H9 (cell line): Measurements from ENCODE around the gene SDK1. TPM values are rescaled to one million over a fixed set of nuclear protein-coding genes. Genes with fewer than 3 reads are reported as not detected.

Source experiments
- DNase-seq: peaks from one replicate; pipeline ENCODE4 v3.0.0-alpha.2; 2017
- H2AFZ ChIP-seq: one replicate; pipeline ENCODE4 v1.6.1; 2013; ENCODE audit warnings: mild to moderate bottlenecking, low read length, control low read depth, moderate library complexity
- H2AK5ac ChIP-seq: 2 replicates; pipeline ENCODE4 v1.6.1; 2013; ENCODE audit warnings: low read length, control low read depth, mixed read lengths; ENCODE audit not compliant: insufficient read length
- H2BK120ac ChIP-seq: one replicate; pipeline ENCODE4 v1.6.1; 2013; ENCODE audit warnings: low read depth, mild to moderate bottlenecking, low read length, control low read depth, inconsistent platforms; ENCODE audit not compliant: poor library complexity, severe bottlenecking
- H2BK12ac ChIP-seq: 2 replicates; pipeline ENCODE4 v1.6.1; 2013; ENCODE audit warnings: low read length, control low read depth, mixed read lengths, low read depth; ENCODE audit not compliant: insufficient read length
- H2BK15ac ChIP-seq: 2 replicates; pipeline ENCODE4 v1.6.1; 2013; ENCODE audit warnings: low read depth, low read length, control low read depth
- H2BK20ac ChIP-seq: one replicate; pipeline ENCODE4 v1.6.1; 2013; ENCODE audit warnings: low read depth, mild to moderate bottlenecking, low read length, control low read depth, inconsistent platforms; ENCODE audit not compliant: poor library complexity, severe bottlenecking
- H2BK5ac ChIP-seq: 2 replicates; pipeline ENCODE4 v1.6.1; 2013; ENCODE audit warnings: low read length, control low read depth, mixed read lengths; ENCODE audit not compliant: insufficient read length
- H3K14ac ChIP-seq: 2 replicates; pipeline ENCODE4 v1.6.1; 2013; ENCODE audit warnings: low read length, control low read depth; ENCODE audit not compliant: insufficient read depth
- H3K18ac ChIP-seq: 2 replicates; pipeline ENCODE4 v1.6.1; 2013; ENCODE audit warnings: low read depth, mild to moderate bottlenecking, mixed read lengths, low read length, control low read depth; ENCODE audit not compliant: insufficient read length
- H3K23ac ChIP-seq: 2 replicates; pipeline ENCODE4 v1.6.1; 2013; ENCODE audit warnings: low read length, control low read depth, mixed read lengths, low read depth; ENCODE audit not compliant: insufficient read length
- H3K23me2 ChIP-seq: 2 replicates; pipeline ENCODE4 v1.6.1; 2013; ENCODE audit warnings: low read depth, mild to moderate bottlenecking, mixed read lengths, low read length, control low read depth; ENCODE audit not compliant: insufficient read length, poor library complexity, severe bottlenecking
- H3K27ac ChIP-seq: 2 replicates; pipeline ENCODE4 v1.5.1; 2013; ENCODE audit warnings: low read length, control low read depth, mixed read lengths, low read depth; ENCODE audit not compliant: insufficient read length
- H3K27me3 ChIP-seq: 2 replicates; pipeline ENCODE4 v1.6.1; 2013; ENCODE audit warnings: low read length, control low read depth, inconsistent platforms; ENCODE audit not compliant: insufficient read depth
- H3K4ac ChIP-seq: 2 replicates; pipeline ENCODE4 v1.6.1; 2013; ENCODE audit warnings: low read depth, mild to moderate bottlenecking, control low read depth, inconsistent platforms, low read length, moderate library complexity
- H3K4me1 ChIP-seq: 2 replicates; pipeline ENCODE4 v1.6.1; 2013; ENCODE audit warnings: low read length, control low read depth, inconsistent platforms; ENCODE audit not compliant: insufficient read depth
- H3K4me2 ChIP-seq: 2 replicates; pipeline ENCODE4 v1.6.1; 2013; ENCODE audit warnings: low read length, control low read depth, mixed read lengths; ENCODE audit not compliant: insufficient read length, insufficient read depth
- H3K56ac ChIP-seq: 2 replicates; pipeline ENCODE4 v1.6.1; 2013; ENCODE audit warnings: low read depth, mild to moderate bottlenecking, mixed read lengths, low read length, control low read depth; ENCODE audit not compliant: insufficient read length
- H3K79me1 ChIP-seq: 2 replicates; pipeline ENCODE4 v1.6.1; 2013; ENCODE audit warnings: low read depth, mild to moderate bottlenecking, moderate library complexity, low read length, control low read depth, inconsistent platforms; ENCODE audit not compliant: insufficient read depth, poor library complexity, severe bottlenecking
- H3K79me2 ChIP-seq: 2 replicates; pipeline ENCODE4 v1.6.1; 2013; ENCODE audit warnings: low read length, control low read depth, inconsistent platforms; ENCODE audit not compliant: insufficient read depth
- H3K9ac ChIP-seq: 2 replicates; pipeline ENCODE4 v1.6.1; 2013; ENCODE audit warnings: low read length, control low read depth, mixed read lengths; ENCODE audit not compliant: insufficient read length; ENCODE audit errors: extremely low read depth
- H3K9me3 ChIP-seq: one replicate; pipeline ENCODE4 v1.6.1; 2013; ENCODE audit warnings: low read depth, low read length, inconsistent platforms; ENCODE audit not compliant: control insufficient read depth
- H3T11ph ChIP-seq: one replicate; pipeline ENCODE4 v1.6.1; 2013; ENCODE audit warnings: mild to moderate bottlenecking, low read length, control low read depth, inconsistent platforms
- H4K20me1 ChIP-seq: one replicate; pipeline ENCODE4 v1.6.1; 2013; ENCODE audit not compliant: control insufficient read depth, insufficient read length, insufficient read depth
- H4K5ac ChIP-seq: 2 replicates; pipeline ENCODE4 v1.6.1; 2013; ENCODE audit warnings: low read depth, mild to moderate bottlenecking, mixed read lengths, low read length, control low read depth; ENCODE audit not compliant: insufficient read length
- H4K8ac ChIP-seq: replicated peaks from 2 replicates; pipeline ENCODE4 v1.6.1; 2013; ENCODE audit warnings: low read length, control low read depth, mixed read lengths, low read depth; ENCODE audit not compliant: insufficient read length
- H4K91ac ChIP-seq: 2 replicates; pipeline ENCODE4 v1.6.1; 2013; ENCODE audit warnings: low read depth, mild to moderate bottlenecking, moderate library complexity, mixed read lengths, low read length, control low read depth; ENCODE audit not compliant: insufficient read length
- H3K27ac Mint-ChIP-seq, 3 experiments: 2 replicates in 2 of 3; 3 replicates in 1 of 3; pipeline ENCODE4 v1.8.0; 2020 to 2021; ENCODE audit warnings: mixed read lengths in 3 of 3, mild to moderate bottlenecking in 1 of 3, moderate library complexity in 1 of 3
- H3K27me3 Mint-ChIP-seq: 2 replicates; pipeline ENCODE4 v1.8.0; 2021; ENCODE audit warnings: low read depth, mild to moderate bottlenecking, moderate library complexity, mixed read lengths
- H3K36me3 Mint-ChIP-seq, 3 experiments: 2 replicates in 2 of 3; 3 replicates in 1 of 3; pipeline ENCODE4 v1.8.0; 2020 to 2021; ENCODE audit warnings: low read depth in 3 of 3, mixed read lengths in 3 of 3; ENCODE audit not compliant: insufficient read depth in 1 of 3
- H3K4me1 Mint-ChIP-seq, 2 experiments: 2 replicates each; pipeline ENCODE4 v1.8.0; 2020; ENCODE audit warnings: mixed read lengths in 2 of 2
- H3K4me3 Mint-ChIP-seq, 2 experiments: 2 replicates in 1 of 2; 3 replicates in 1 of 2; pipeline ENCODE4 v1.8.0; 2020 to 2021; ENCODE audit warnings: mild to moderate bottlenecking in 2 of 2, mixed read lengths in 2 of 2, moderate library complexity in 1 of 2
- H3K9me3 Mint-ChIP-seq, 2 experiments: 2 replicates in 1 of 2; 3 replicates in 1 of 2; pipeline ENCODE4 v1.8.0; 2020; ENCODE audit warnings: mild to moderate bottlenecking in 2 of 2, mixed read lengths in 2 of 2, moderate library complexity in 1 of 2
- WGBS: extraction: QIAGEN DNeasy Blood & Tissue Kit; methylation state at CpG from one replicate; pipeline ENCODE4 v1.1.7; 2013; ENCODE audit warnings: missing lambda C conversion rate, low lambda C conversion rate, mixed read lengths; ENCODE audit not compliant: insufficient read length; ENCODE audit errors: extremely low coverage; 5-methylcytosine and 5-hydroxymethylcytosine counted together
- total RNA-seq: library from RNA; stranded (reverse); gene quantifications from 2 replicates; pipeline ENCODE4 v1.2.1, GENCODE V29; 2021
- TF ChIP-seq, protein P1 (sequence below): fragments of 200-600 bp; sonication (generic); conservative IDR thresholded peaks from 3 replicates; pipeline ENCODE4 v1.8.0; 2021; ENCODE audit warnings: antibody characterized with exemption, mild to moderate bottlenecking

The SDK1 gene
- total RNA-seq, 1 experiment from 2014 or later, result 8.7 TPM

DNA sequence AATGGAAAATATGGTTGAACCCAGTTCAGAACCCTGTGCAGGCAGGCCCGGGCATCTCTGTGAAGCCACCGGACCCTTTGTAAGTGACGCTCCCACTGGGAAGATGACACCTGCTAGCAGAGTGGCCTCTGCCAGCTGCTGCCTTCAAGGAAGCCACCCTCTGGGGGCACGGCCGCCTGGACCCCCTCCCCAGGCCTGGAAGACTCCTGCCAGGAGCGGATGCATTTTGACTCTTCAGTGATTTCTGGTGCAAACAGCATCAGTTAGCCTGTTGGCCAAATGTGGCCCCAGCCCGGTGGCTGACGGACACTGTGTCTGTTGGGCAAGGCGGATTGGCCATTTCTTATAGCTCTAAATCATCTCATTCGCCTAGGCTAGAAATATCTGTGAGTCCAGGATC, 867.0 kb downstream of the SDK1 start:
- Histone ChIP-seq H3K23me2 (no peaks in the 10 kb centered on the region), H2BK5ac (no peak overlapping the region), H3K79me2 (no peaks in the 10 kb centered on the region), H3K14ac (no peak overlapping the region), H2AFZ (no peak overlapping the region), H3K27ac (no peak overlapping the region), H3K56ac (no peak overlapping the region), H3K27me3 (no peaks in the 10 kb centered on the region), H3K23ac (no peak overlapping the region), H3T11ph (no peak overlapping the region), H3K4ac (no peak overlapping the region), H2BK12ac (no peak overlapping the region), H2BK120ac (no peak overlapping the region), H3K9ac (no peak overlapping the region), H2BK20ac (no peak overlapping the region), H4K20me1 (peaks cover 3% of the 10 kb centered on the region), H3K4me1 (no peaks in the 10 kb centered on the region), H2BK15ac (no peak overlapping the region), H3K18ac (no peak overlapping the region), H3K9me3 (no peaks in the 10 kb centered on the region), H4K91ac (no peak overlapping the region), H4K8ac (no peak overlapping the region), H2AK5ac (no peak overlapping the region), H3K4me2 (no peak overlapping the region), H4K5ac (no peak overlapping the region), H3K79me1 (no peaks in the 10 kb centered on the region)
- no CpG with 5 or more reads among the region's 10 CpGs for WGBS
- Mint-ChIP-seq H3K4me3 (no peak overlapping the region), H3K36me3 (peaks cover 0 to 1% (median 0%) of the 10 kb centered on the region in 3 experiments; a peak in 1 of 7 replicates), H3K27me3 (no peaks in the 10 kb centered on the region), H3K9me3 (no peaks in the 10 kb centered on the region), H3K27ac (peak overlapping the region in 1 of 3 experiments; percentile 27; a peak in 1 of 7 replicates), H3K4me1 (peaks cover 20 to 22% of the 10 kb centered on the region in 2 experiments)
- TF ChIP-seq, protein P1, sequence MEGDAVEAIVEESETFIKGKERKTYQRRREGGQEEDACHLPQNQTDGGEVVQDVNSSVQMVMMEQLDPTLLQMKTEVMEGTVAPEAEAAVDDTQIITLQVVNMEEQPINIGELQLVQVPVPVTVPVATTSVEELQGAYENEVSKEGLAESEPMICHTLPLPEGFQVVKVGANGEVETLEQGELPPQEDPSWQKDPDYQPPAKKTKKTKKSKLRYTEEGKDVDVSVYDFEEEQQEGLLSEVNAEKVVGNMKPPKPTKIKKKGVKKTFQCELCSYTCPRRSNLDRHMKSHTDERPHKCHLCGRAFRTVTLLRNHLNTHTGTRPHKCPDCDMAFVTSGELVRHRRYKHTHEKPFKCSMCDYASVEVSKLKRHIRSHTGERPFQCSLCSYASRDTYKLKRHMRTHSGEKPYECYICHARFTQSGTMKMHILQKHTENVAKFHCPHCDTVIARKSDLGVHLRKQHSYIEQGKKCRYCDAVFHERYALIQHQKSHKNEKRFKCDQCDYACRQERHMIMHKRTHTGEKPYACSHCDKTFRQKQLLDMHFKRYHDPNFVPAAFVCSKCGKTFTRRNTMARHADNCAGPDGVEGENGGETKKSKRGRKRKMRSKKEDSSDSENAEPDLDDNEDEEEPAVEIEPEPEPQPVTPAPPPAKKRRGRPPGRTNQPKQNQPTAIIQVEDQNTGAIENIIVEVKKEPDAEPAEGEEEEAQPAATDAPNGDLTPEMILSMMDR, result no peak
- DNase-seq, result no peak
